ENCODE measurements around the gene FMN2.

The FMN2 gene

GRCh38 chr1:240091614-240092300, at the start of gene FMN2:
Gene FMN2, plus strand, starts transcription at chr1:240091883. Its CDS starts 227 bp downstream, at chr1:240092110.
- no peak for DNase-seq

- DNase-seq, result no peak
Observed at GRCh38 chr1:240044620-240045019, 47.1 kb upstream of the FMN2 start.

- DNase-seq, result no peak
Observed at GRCh38 chr1:240046000-240046399, 45.7 kb upstream of the FMN2 start.

GRCh38 chr1:240054109-240054701, 37.5 kb upstream of the FMN2 start:
- no peak for DNase-seq

GRCh38 chr1:240055936-240056335, 35.7 kb upstream of the FMN2 start:
- DNase-seq, result no peak

- DNase-seq, result no peak
Observed at GRCh38 chr1:240056350-240056749, 35.3 kb upstream of the FMN2 start.

- DNase-seq, result no peak
Observed at GRCh38 chr1:240058049-240058448, 33.6 kb upstream of the FMN2 start.

- no peak for DNase-seq
Observed at GRCh38 chr1:240068961-240069360, 22.7 kb upstream of the FMN2 start.

- no peak for DNase-seq
Observed at GRCh38 chr1:240070188-240070587, 21.5 kb upstream of the FMN2 start.

GRCh38 chr1:240073097-240073496, 18.6 kb upstream of the FMN2 start:
- no peak for DNase-seq

GRCh38 chr1:240074422-240074821, 17.3 kb upstream of the FMN2 start:
- no peak for DNase-seq

GRCh38 chr1:240074908-240075307, 16.8 kb upstream of the FMN2 start:
- no peak for DNase-seq

- DNase-seq, result no peak
Observed at GRCh38 chr1:240084337-240084736, 7.3 kb upstream of the FMN2 start.

GRCh38 chr1:240084749-240085148, 6.9 kb upstream of the FMN2 start:
- DNase-seq, result no peak

GRCh38 chr1:240086726-240087125, 5.0 kb upstream of the FMN2 start:
- no peak for DNase-seq

- no peak for DNase-seq
Observed at GRCh38 chr1:240090014-240090413, 1.7 kb upstream of the FMN2 start.

- no peak for DNase-seq
Observed at GRCh38 chr1:240090957-240091600, 604 bp upstream of the FMN2 start.

- no peak for DNase-seq
Observed at GRCh38 chr1:240092301-240093119, 827 bp downstream of the FMN2 start.

- no peak for DNase-seq
Observed at GRCh38 chr1:240093120-240093961, 1.7 kb downstream of the FMN2 start.

GRCh38 chr1:240094041-240094722, 2.5 kb downstream of the FMN2 start:
- no peak for DNase-seq

- no peak for DNase-seq
Observed at GRCh38 chr1:240096974-240097373, 5.3 kb downstream of the FMN2 start.

- no peak for DNase-seq
Observed at GRCh38 chr1:240098534-240098933, 6.9 kb downstream of the FMN2 start.
